ENCODE measurements around the gene EME1.
A peak's percentile ranks its signal among the peaks of the same experiment; 100 is the strongest.
"Not testable (repeated sequence)": the region's sequence is repeated elsewhere in the genome, so short reads cannot be mapped to it uniquely, and the experiment has no call there.

Gene EME1

GRCh38 chr17:50426814-50427787, 54.1 kb downstream of the EME1 start:
- peak; percentile 63 for DNase-seq (ENCODE audit: low read depth)

- DNase-seq (ENCODE audit: low read depth), result not testable (repeated sequence)
Observed at GRCh38 chr17:50428126-50428525, 55.1 kb downstream of the EME1 start.

- no peak for DNase-seq (ENCODE audit: low read depth)
Observed at GRCh38 chr17:50428831-50429424, 55.9 kb downstream of the EME1 start.

- DNase-seq (ENCODE audit: low read depth), result no peak
Observed at GRCh38 chr17:50429793-50430192, 56.8 kb downstream of the EME1 start.
